Ovary (tissue), 3 donors: ENCODE data around the gene SEPTIN7.

Experiments
- CTCF ChIP-seq, 3 donors: fragments of 450-650 bp in 2 of 3; fragments of 200-600 bp in 1 of 3; IDR thresholded peaks; one replicate each; pipeline versions ENCODE4 v1.5.1 to v1.8.0; 2016 to 2022; ENCODE audit warnings: antibody characterized with exemption in 3 of 3, mild to moderate bottlenecking in 1 of 3
- POLR2A ChIP-seq: fragments of 450-650 bp; IDR thresholded peaks from one replicate; pipeline ENCODE4 v1.6.1; 2017; ENCODE audit warnings: antibody characterized with exemption, mild to moderate bottlenecking, moderate library complexity
- donor health status: DM: no; HTN: no; CAD: no.

GRCh38 chr7:35799846-35800717 lies 775 bp upstream of the SEPTIN7 start:
- TF ChIP-seq CTCF (IDR thresholded peaks at IDR 0.05) (no peak), POLR2A (no peak)
